ENCODE data around the gene NDST1.

Gene NDST1

GRCh38 chr5:150588596-150588890, 80.6 kb downstream of the NDST1 start:
- H3K9me2 ChIP-seq (replicated peaks; ENCODE audit: insufficient read depth, low read length), result no peaks in the 10 kb centered on the region
- H3K9me3 ChIP-seq (ENCODE audit: insufficient read depth, low read length), result no peaks in the 10 kb centered on the region
- no peaks in the 10 kb centered on the region for H4K20me1 ChIP-seq (ENCODE audit: low read depth, low read length)
- no peak overlapping the region for H3K9ac ChIP-seq (ENCODE audit: low read length)
- H3K27me3 ChIP-seq (ENCODE audit: low read length), result no peaks in the 10 kb centered on the region
- no peak overlapping the region for H3K4me3 ChIP-seq (ENCODE audit: insufficient read depth, low read length, poor library complexity, severe bottlenecking)
- H3K36me3 ChIP-seq (ENCODE audit: low read length), result no peaks in the 10 kb centered on the region
- H2AFZ ChIP-seq (ENCODE audit: low read depth, low read length, severe bottlenecking), result no peak overlapping the region
- H3K4me2 ChIP-seq (ENCODE audit: low read depth, low read length, poor library complexity, severe bottlenecking), result no peak overlapping the region
- no peaks in the 10 kb centered on the region for H3F3A ChIP-seq (ENCODE audit: insufficient read depth)
- TF ChIP-seq CTCF (IDR thresholded peaks at IDR 0.05; ENCODE audit: insufficient read depth, low read length, poor library complexity, severe bottlenecking) (no peak), EZH2phosphoT487 (conservative IDR thresholded peaks at IDR 0.05; ENCODE audit: low read length) (no peak)
- H3K27ac ChIP-seq (ENCODE audit: low read depth, low read length), result no peak overlapping the region
- no peaks in the 10 kb centered on the region for H3K79me2 ChIP-seq (ENCODE audit: insufficient read depth, low read length)

- H3F3A ChIP-seq (ENCODE audit: insufficient read depth), result no peaks in the 10 kb centered on the region
- H3K27ac ChIP-seq (ENCODE audit: low read depth, low read length), result no peak overlapping the region
- H2AFZ ChIP-seq (ENCODE audit: low read depth, low read length, severe bottlenecking), result no peak overlapping the region
- no peak overlapping the region for H3K9ac ChIP-seq (ENCODE audit: low read length)
- H3K4me3 ChIP-seq (ENCODE audit: insufficient read depth, low read length, poor library complexity, severe bottlenecking), result no peak overlapping the region
- H3K79me2 ChIP-seq (ENCODE audit: insufficient read depth, low read length), result no peaks in the 10 kb centered on the region
- TF ChIP-seq CTCF (IDR thresholded peaks at IDR 0.05; ENCODE audit: insufficient read depth, low read length, poor library complexity, severe bottlenecking), result no peak
- TF ChIP-seq EZH2phosphoT487 (conservative IDR thresholded peaks at IDR 0.05; ENCODE audit: low read length), result no peak
- no peaks in the 10 kb centered on the region for H3K9me2 ChIP-seq (replicated peaks; ENCODE audit: insufficient read depth, low read length)
- no peaks in the 10 kb centered on the region for H3K36me3 ChIP-seq (ENCODE audit: low read length)
- no peaks in the 10 kb centered on the region for H3K27me3 ChIP-seq (ENCODE audit: low read length)
- H3K9me3 ChIP-seq (ENCODE audit: insufficient read depth, low read length), result no peaks in the 10 kb centered on the region
- H3K4me2 ChIP-seq (ENCODE audit: low read depth, low read length, poor library complexity, severe bottlenecking), result no peak overlapping the region
- no peaks in the 10 kb centered on the region for H4K20me1 ChIP-seq (ENCODE audit: low read depth, low read length)
Measured at GRCh38 chr5:150589862-150590601, 82.1 kb downstream of the NDST1 start.

GRCh38 chr5:150590979-150591695, 83.2 kb downstream of the NDST1 start:
- Histone ChIP-seq H4K20me1 (ENCODE audit: low read depth, low read length) (no peaks in the 10 kb centered on the region), H3K36me3 (ENCODE audit: low read length) (no peaks in the 10 kb centered on the region), H3K4me2 (ENCODE audit: low read depth, low read length, poor library complexity, severe bottlenecking) (no peak overlapping the region), H3K9me3 (ENCODE audit: insufficient read depth, low read length) (no peaks in the 10 kb centered on the region), H3K27ac (ENCODE audit: low read depth, low read length) (no peak overlapping the region), H3K79me2 (ENCODE audit: insufficient read depth, low read length) (no peaks in the 10 kb centered on the region), H3K27me3 (ENCODE audit: low read length) (no peaks in the 10 kb centered on the region), H3K9ac (ENCODE audit: low read length) (no peak overlapping the region), H3K4me3 (ENCODE audit: insufficient read depth, low read length, poor library complexity, severe bottlenecking) (no peak overlapping the region), H2AFZ (ENCODE audit: low read depth, low read length, severe bottlenecking) (no peak overlapping the region), H3K9me2 (replicated peaks; ENCODE audit: insufficient read depth, low read length) (no peaks in the 10 kb centered on the region), H3F3A (ENCODE audit: insufficient read depth) (no peaks in the 10 kb centered on the region)
- TF ChIP-seq CTCF (IDR thresholded peaks at IDR 0.05; ENCODE audit: insufficient read depth, low read length, poor library complexity, severe bottlenecking), result no peak
- no peak for TF ChIP-seq EZH2phosphoT487 (conservative IDR thresholded peaks at IDR 0.05; ENCODE audit: low read length)
